GM19328 (cell line): ENCODE measurements around the gene SPRYD3.

Source experiments
- ATAC-seq: cut with Tn5 transposase; IDR thresholded peaks from one replicate; pipeline ENCODE4 v1.9.1; 2021; ENCODE audit warnings: mild to moderate bottlenecking, moderate library complexity; ENCODE audit not compliant: unreplicated experiment

SPRYD3 gene

DNA sequence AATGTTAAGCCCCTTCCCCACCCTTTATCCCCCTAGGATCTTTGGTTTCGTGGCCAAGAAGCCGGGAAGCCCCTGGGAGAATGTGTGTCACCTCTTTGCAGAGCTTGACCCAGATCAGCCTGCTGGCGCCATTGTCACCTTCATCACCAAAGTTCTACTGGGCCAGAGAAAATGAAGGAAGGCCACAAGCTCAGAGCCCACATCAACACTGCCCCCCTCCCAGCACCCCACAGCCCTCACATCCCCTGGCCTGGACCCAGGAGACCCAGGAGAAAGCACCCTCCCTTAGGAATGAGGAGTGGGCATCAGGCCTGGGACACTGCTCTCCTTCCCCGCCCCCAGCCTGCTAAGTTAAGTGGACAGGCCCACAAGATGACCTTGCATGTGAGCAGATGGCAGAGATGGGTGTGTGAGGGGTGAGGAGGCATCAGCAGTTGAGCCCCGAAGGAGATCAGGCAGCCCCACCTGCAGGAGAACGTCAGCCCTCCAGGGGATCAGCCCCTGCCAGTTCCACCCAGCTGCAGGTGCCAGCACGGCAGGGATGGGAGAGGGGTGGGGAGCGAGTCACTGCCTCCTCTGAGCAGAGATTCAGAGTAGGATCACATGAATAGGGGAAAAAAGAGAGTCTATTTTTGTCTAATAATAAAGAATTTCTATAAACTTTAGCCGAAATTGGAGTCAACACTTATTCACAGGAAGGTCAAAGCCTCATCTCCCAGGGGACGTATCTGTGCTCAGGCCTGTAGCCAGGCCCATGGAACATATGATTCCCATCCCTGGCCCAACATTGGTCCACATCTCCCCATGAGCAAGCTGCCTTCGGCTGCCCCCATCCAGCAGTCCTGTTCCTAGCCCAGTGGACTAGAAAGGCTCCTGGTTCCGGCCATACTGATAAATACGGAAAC is 15.2 kb downstream of the SPRYD3 start:
- ATAC-seq: no peak

DNA sequence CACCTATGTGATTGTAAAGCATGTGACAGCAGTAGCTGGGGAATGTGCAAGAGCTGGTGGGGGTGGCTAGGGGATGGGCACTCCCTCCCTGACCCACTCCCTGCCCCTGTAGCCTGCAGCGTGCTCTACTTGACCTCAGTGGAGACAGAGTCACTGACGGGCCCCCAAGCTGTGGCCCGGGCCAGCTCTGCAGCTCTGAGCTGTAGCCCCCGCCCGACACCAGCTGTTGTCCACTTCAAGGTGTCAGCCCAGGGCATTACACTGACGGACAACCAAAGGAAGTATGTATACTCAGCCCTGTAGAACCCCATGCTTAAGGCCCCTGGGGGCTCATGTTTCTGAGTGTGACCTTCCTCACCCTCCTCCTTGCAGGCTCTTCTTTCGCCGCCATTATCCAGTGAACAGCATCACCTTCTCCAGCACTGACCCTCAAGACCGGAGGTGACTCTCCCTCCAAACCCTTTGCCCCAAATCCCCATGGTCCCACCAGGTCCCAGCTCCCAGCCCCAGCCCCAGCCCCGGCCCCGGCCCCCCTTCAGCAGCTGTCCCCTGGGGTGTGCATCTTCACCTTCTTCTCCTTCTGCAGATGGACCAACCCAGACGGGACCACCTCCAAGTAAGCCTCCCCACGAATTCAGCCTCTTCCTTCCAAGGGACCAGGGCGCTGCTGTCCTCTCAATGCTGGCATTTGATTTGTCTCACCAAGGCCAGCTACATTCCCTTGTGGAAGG is 16.0 kb downstream of the SPRYD3 start:
- ATAC-seq: no peak

DNA sequence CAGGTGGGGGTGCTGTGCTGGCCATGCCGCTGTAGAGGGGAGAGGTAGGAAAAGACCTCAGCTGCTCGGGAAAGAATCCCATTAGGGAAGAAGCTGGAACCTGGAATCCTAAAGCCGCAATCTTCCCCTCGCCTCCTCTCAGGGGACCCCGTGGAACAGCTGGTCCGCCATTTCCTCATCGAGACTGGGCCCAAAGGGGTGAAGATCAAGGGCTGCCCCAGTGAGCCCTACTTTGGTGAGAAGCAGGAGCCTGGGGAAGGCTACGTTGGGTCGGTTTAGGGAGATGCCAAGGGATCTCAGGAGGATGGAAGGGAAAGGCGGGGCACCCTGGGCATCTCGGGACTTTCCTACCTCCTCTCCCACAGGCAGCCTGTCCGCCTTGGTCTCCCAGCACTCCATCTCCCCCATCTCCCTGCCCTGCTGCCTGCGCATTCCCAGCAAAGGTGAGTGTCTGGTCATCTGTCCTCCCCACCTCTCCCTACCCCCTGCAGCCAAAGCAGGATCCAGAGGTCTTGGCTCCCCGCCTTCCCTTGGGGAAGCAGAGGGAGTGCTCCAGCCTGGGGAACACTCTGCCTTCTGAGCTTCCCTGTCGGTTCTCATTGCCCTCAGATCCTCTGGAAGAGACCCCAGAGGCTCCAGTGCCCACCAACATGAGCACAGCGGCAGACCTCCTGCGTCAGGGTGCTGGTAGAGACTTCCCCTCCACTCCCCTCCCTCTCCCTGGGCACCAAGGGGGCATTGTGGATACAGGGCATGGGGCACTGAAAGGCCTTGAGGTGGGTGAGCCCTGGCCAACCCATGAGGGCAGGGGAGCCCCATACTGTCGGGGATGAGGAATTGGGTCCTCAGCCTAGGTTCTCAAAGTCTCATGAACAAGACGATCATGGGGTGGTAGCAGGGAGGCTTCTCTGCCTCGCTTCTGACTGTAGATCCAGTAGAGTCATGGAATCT is 16.9 kb downstream of the SPRYD3 start:
- no peak for ATAC-seq

- ATAC-seq: no peak
These were observed 17.7 kb downstream of the SPRYD3 start for GRCh38 chr12:53061404-53062010.

DNA sequence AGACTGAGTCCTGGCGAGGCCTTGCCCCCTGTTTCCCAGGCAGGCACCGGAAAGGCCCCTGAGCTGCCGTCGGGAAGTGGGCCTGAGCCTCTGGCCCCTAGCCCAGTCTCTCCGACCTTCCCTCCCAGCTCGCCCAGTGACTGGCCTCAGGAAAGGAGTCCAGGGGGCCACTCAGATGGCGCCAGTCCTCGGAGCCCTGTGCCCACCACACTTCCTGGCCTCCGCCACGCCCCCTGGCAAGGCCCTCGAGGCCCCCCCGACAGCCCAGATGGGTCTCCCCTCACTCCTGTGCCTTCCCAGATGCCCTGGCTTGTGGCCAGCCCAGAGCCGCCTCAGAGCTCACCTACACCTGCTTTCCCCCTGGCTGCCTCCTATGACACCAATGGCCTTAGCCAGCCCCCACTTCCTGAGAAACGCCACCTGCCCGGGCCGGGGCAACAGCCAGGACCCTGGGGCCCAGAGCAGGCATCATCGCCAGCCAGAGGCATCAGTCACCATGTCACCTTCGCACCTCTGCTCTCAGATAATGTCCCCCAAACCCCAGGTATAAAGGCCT is 18.4 kb downstream of the SPRYD3 start:
- ATAC-seq: no peak

DNA sequence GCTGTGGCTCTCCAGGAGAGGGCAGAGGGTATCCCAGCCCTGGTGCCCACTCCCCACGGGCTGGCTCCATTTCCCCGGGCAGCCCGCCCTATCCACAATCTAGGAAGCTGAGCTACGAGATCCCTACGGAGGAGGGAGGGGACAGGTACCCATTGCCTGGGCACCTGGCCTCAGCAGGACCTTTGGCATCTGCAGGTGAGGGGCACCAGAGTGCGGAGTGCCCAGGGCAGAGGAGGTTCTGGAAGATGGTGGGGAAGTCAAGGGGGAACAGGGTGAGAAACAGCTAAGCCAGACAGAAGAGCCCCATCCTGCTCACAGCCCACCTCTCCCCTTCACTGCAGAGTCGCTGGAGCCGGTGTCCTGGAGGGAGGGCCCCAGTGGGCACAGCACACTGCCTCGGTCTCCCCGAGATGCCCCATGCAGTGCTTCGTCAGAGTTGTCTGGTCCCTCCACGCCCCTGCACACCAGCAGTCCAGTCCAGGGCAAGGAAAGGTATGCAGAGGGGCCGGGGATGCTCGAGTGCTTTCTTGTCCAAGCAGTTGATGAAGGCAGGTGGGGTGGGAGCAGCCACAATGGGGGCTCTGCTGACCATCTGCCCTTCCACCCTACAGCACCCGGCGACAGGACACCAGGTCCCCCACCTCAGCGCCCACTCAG is 19.0 kb downstream of the SPRYD3 start:
- ATAC-seq: no peak

DNA sequence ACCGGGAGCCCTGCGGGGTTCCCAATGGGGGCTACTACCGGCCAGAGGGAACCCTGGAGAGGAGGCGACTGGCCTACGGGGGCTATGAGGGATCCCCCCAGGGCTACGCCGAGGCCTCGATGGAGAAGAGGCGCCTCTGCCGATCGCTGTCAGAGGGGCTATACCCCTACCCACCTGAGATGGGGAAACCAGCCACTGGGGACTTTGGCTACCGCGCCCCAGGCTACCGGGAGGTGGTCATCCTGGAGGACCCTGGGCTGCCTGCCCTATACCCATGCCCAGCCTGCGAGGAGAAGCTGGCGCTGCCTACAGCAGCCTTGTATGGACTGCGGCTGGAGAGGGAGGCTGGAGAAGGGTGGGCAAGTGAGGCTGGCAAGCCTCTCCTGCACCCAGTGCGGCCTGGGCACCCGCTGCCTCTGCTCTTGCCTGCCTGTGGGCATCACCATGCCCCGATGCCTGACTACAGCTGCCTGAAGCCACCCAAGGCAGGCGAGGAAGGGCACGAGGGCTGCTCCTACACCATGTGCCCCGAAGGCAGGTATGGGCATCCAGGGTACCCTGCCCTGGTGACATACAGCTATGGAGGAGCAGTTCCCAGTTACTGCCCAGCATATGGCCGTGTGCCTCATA is 19.6 kb downstream of the SPRYD3 start:
- ATAC-seq: no peak

- no peak for ATAC-seq
These were observed 20.3 kb downstream of the SPRYD3 start for GRCh38 chr12:53058674-53059433.

GRCh38 chr12:53057816-53058500 is 21.2 kb downstream of the SPRYD3 start:
- no peak for ATAC-seq

GRCh38 chr12:53056901-53057300 is 22.3 kb downstream of the SPRYD3 start:
- ATAC-seq: no peak

- no peak for ATAC-seq
These were observed 22.9 kb downstream of the SPRYD3 start for GRCh38 chr12:53056296-53056695.

DNA sequence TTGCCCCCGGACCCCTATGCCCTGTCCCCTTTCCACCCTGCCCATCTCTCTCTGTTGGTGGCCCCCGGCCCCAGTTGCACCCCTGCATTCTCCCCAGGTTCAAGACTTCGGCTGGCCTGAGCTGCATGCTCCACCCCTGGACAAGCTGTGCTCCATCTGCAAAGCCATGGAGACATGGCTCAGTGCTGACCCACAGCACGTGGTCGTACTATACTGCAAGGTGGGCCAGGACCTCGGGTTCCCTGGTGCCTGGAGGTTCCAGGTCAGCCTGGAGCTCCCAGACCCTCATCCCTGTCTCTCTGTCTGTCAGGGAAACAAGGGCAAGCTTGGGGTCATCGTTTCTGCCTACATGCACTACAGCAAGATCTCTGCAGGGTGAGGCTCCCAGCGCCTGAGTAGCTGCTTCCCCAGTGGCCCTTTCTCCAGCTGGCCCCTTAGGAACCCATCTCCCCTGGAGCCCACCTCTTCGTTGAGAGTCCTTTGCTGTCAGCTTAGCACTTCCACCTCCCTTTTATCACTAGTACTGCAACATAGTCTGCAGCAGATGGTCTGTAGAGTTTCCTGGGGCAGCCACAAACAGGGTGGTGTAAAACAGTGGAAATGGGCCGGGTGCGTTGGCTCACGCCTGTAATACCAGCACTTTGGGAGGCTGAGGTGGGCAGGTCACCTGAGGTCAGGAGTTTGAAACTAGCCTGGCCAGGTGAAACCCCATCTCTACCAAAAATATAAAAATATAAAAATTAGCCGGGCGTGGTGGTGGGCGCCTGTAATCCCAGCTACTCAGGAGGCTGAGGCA is 23.5 kb downstream of the SPRYD3 start:
- no peak for ATAC-seq

GRCh38 chr12:53054112-53054878 is 24.9 kb downstream of the SPRYD3 start:
- ATAC-seq: peak; percentile 87

- no peak for ATAC-seq
These were observed 25.7 kb downstream of the SPRYD3 start for GRCh38 chr12:53053218-53054111.

- ATAC-seq: no peak
These were observed 26.6 kb downstream of the SPRYD3 start for GRCh38 chr12:53052419-53053217.
